ENCODE data around the gene FCHSD2.

FCHSD2 gene

GRCh38 chr11:73171436-73172161, 29.5 kb upstream of the FCHSD2 start:
- peak in 1 of 3 donors; percentile 39 for DNase-seq

GRCh38 chr11:73170140-73170539, 28.0 kb upstream of the FCHSD2 start:
- no peak for DNase-seq

GRCh38 chr11:73168925-73169579, 26.9 kb upstream of the FCHSD2 start:
- no peak for DNase-seq

DNA sequence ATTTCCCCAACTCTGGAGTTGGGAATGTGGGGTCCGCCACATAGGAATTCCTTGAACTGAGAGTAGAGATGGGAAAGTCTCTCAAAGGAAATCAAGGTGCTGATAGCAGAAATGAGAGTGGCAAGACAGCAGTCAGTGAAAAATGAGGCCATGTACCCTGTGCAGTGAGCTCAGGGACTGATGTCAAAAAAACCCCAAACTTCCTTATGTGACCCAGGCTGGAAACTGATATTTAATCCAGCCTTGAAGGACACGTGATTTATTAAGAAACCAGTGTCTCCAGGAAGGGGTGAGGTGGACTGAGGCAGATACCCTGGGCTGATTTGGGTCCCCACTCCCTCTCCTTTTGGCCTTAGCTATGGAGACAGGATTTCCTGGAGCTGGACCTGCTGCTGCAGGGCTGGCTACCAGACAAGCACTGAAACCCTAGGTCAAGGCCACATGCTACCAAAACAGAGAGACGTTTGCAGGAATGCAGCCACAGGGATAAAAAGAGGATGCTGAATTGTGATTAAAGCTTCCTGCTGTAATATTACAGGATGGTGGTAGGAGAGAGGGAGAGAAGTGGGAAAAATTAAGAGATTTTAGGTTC, 25.3 kb upstream of the FCHSD2 start:
- DNase-seq, result peak; percentile 32 to 50 (median 46)

DNA sequence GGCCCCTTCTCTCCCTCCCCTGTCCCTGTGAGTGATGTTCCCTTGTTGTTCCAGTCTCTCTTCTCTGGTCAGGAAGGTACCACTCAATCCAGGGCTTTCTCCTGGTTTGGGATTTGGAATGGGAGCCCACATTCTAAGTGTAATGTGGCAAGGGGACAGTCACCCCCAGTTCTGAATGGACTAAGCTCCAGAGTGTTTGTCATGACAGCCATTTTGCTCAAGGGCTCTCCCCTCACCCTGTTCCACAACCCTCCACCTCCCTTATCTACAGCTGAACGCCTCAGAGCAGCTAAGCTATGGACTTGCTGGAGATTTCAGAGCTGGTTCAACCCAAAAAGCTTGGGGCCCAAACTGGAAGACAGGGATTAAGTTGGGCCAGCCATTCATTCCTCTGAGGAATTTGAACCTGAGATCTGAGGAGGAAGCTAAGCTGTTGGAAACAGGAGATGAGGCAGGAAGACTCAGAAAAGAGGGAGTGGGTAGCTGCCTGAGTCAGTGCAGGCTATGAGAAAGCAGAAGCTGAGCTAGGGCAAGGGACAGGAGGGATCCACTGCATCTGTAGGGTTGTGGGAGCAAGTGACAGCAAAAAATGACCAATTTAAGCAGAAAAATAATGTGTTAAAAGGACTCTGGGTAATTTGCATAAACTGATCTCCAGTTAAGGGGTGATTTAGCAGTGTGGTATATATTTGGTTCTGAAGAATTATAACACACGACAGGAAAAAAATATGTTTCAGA, 22.9 kb upstream of the FCHSD2 start:
- peak; percentile 76 to 79 (median 78) for DNase-seq

DNA sequence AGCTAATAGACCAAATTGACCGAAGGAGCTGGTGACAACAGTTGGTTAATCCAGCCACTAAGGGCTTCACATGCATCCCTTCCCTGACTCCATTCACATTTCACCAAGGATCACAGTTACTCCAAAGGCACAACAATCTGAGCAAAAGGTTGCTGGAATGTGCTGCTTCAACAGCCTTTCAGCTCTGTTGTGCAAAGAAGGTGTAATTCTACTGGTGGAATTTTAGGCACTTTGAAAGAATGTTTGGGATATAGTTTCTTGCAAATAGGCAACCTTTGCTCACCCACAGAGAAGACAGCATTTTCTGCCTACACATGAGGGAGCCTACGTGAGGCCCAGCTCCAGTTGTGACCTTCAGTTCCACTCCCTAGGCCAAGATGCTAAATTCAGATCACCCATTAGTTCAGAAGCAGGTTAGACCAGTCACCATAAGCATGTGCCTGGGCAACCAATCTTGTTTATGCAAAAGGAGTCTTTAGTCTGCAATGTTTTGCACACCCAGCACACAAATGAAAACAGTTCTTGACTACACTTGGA, 21.6 kb upstream of the FCHSD2 start:
- DNase-seq, result no peak

DNA sequence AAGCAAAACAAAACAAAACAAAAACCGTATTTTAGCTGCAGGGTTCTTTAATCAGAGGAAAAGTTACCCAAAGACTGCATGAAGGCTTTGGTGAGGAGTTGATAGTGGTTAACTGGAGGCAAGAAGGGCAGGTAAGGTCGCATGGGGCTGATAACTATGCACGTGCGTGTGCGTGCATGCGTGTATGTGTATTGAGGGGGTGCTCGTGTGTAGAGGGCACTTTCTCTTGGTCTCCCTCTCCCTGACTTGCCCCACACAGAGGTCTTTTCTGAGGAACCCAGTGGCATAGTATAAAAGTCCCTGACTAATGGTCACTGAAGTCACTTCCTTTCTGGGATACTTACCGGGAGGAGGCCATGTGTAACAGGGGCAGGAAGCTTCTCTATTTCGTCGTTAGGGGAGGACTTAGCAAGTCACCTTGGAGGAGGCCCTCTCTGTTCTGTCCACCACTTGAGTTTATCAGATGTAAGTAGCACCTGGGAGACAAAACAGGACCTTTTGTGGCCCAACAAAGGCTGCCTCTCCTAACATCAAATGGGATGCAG, 20.1 kb upstream of the FCHSD2 start:
- DNase-seq, result peak; percentile 79 to 81 (median 80)

DNA sequence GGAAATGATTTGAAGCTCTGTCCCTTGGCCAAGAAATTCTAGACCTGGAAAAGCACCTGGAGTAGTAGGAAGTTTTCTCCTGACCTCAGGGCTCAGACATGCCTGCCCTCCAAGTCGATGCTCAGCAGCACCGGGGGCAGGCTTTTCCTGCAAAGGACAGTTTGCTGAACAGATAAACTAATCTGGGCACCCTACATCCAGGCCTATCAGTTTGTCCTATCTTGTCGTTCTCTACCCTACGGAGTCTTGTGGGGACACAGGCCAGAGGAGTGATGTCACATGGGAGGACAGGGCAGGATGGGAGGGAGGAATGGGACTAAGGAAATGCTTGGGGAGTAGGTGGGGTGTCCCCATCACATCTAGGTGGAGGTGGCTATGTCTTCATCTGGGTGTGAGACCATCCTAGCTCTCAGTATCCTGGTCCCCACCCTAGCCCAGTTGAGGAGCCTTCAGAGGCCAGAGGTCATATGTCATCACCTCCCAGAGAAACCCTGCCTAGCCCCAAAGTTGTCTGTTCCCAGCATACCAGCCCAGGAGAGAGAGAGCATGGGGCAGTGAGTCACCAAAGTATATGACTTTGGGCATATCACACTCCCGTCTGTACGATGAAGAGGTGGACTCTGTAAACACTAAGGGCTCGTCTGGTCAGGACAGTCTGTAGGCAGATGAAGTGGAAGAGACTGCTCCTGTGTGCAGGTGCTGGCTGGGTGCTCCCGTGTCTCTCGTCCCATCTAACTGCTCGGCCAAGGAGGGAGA, 18.1 kb upstream of the FCHSD2 start:
- peak in 2 of 3 donors; percentile 15 to 45 for DNase-seq

DNA sequence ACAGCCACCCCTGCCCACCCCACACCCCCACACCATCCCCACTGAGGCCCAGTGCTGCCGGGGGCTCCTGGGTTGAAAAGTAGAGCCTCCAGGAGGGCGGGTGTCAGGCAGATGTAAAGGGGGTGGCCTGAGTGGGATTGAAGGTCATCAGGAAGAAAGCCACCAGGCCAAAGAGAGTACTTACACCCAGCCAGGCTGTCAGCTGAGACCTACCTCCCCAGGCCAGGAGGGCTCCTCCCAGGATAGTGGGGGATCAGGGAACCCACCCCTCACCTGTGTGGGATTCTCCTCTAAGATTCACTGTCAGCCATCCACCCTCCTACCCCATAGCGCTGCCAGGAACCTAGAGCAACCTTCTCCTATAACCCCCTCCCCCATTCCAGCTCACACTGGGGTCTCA, 17.2 kb upstream of the FCHSD2 start:
- no peak for DNase-seq

DNA sequence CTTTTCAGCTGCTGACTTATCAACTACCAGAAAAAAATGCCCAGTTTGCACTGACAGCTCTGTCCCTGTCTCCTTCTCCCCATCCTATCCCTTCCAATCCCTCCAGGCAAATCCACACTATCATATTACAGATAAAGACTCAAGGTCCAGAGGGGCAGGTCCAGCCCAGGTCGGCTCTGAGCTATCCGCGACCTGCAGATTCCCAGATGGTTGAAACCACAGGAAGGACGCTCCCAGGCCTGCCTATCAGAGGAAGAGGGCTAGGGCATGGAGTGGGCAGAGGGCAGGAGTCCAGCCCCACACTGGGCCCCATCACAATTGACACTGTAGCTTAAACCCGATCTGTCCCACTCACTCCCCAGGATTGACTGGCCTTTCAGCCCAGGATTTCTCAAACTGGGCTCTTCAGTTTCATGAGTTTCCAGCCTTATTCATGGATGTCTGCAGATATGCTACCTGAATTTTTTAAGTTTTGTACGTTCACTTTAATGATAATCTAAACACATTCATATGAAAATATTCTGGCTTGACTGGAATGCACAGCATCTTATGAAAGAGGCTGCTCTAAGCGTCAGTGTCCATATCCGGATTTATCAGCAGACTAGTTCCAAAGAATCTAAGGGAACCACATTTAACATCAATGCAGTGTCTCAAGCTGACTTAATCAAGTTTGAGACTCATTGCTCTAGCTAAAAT, 16.4 kb upstream of the FCHSD2 start:
- DNase-seq, result no peak

- DNase-seq, result peak; percentile 86 to 91 (median 88)
These were observed 15.2 kb upstream of the FCHSD2 start for GRCh38 chr11:73157101-73158010.

DNA sequence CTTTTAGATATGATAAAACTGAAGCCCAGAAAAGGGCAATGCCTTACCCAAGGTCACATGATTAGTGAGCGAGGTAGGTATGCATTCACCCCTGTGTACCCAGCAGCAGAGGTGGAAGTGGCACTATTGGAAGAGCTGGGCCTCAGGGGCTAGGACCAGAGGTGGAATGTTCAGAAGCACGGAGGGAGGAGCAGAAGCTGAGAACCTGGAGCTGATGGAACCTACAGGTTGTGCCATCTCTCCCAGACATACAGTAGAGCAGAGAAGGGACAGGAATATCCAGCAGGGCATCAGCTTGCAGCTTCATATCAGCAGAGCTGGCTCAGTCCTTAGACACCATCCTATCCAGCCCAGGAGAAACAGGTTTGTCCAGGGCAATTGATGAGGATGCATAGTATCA, 14.6 kb upstream of the FCHSD2 start:
- no peak for DNase-seq

DNA sequence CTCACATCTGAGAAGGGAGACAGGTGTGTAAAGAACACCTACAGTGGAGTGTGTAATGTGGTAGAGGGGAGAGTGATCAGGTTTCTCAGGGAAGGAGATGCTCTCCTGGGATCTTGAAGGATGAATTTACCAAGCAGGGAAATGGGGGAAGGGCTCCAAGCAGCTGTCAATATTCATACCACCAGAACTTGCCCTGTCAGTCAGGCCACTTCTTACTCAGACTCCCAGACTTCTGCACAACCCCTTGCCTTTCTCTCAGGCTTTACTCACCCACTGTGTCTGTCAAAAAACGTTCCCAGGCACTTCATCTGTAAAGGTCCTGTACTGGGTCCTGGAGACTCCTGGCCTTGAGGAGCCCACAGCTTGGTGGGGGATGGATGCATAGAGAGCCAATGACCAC, 14.0 kb upstream of the FCHSD2 start:
- no peak for DNase-seq

GRCh38 chr11:73155102-73155501, 13.0 kb upstream of the FCHSD2 start:
- DNase-seq, result no peak

DNA sequence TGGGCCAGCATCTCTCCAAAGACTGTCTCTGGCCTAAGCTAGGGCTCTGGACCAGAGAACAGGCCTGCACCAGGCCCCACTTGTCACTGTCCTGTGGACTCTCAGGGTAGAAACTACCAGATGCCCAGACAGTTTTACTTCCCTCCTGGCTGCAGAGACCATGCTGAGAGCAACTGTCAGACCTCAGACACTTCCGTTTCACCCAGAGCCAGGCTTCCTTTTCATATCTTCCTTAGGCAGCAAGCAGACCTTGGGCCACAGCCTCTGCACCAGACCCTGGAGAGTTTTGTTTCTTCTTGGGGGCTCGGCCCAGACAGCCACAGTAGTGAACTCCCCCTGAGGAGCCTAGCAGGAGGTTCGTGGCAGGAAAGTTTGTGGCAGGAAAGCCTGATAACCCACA, 12.1 kb upstream of the FCHSD2 start:
- DNase-seq, result peak; percentile 71 to 78 (median 74)

DNA sequence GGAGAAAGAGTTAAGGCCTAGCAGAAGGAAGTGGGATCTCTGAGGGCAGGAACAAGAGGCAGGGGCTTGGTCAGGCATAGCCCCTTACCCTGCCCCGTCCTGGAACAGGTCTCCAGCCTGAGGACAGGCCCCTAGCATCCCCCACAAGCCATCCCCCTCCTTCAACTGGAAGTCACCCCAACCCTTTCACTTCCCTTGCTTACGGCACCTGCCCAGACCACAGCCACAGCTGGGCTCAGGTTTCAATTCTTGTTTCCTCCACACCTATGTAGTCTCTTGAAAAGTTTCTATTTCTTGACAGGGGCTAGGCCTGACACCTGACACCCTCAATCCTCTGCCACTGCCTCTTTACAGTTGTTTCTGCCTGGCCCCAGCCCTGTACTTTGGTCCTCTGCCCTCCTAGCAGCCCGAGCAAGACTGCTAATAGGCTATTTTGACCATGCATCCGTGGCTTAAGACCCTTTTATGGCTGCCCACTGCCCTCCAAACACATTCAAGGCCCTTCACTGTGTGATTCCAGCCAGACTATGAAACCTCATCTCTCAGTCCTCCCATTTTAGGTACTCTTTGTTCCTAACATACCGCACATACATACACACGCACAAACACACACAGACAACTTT, 10.9 kb upstream of the FCHSD2 start:
- no peak for DNase-seq

DNA sequence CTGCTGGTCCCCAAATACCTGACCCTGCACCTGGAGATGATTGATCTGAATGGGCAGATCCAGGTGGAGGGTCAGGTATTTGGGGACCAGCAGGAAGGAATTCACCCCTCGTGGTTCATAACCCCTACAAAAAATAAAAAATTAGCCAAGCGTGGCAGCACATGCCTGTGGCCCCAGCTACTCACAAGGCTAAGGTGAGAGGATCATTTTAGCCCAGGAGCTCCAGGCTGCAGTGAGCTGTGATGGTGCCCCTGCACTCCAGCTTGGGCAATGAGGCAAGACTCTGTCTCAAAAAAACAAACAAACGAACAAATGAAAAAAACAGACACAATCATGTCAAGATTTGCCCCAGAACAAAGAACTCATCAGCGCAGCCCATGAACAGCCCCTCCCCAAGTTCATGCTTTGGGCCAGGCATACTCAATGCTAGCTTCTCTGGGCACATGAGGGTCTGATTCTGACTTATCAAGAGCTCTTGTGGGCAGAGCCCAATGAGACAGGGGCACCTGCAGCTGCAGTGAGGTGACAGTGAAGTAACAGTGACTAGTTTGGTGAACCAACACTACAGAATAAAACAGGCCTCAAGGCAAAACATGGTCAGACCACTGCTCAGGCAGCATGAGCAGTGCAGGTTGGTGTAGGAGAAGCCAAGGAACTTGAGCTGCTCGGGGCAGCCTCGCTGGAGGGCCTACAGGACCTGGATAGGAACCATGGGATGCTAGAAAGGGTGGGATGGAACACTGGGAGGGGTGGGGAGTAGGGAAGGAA, 10.2 kb upstream of the FCHSD2 start:
- no peak for DNase-seq

DNA sequence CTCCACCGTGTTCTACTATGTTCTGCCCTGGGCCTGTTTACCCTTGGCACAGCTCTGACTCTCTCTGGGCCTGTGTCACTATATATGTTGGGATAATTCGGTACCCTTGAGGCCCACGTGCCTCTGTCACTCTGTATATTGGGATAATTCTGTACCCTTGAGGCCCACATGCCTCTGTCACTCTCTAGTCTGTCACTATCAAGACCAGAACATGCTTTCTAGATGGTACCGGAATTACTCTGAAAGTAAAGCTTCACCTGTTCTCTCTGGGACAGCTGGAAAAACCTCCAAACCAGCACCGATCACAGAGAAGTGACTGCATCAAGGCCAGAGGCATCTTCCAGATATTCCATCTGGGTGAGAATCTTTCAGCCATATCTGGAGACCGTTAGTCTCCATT, 9.3 kb upstream of the FCHSD2 start:
- no peak for DNase-seq

DNA sequence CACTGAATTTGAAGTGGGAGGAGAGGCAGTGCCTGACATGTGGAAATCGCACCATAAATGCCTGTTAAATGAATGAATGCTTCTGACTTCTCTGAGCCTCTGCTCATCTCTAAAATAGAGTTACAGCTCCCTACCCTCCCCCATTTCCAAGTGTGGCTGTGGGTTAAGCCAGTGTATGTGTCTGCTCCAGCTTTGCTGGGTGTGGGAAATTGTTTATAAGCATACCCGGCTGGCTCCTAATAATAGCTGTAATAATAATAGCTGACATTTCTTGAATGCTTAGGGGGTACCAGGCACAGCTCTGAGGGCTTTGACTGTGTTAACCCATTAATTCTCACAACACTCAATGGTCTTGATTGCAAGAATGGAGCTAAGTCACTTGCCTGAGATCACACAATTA, 7.0 kb upstream of the FCHSD2 start:
- DNase-seq, result no peak
